Liver (tissue), 3 donors: ENCODE results near the gene SCNN1B.

Source experiments
- CTCF ChIP-seq: fragments of 150-350 bp; IDR thresholded peaks from 2 replicates; pipeline ENCODE4 v1.5.1; 2017; ENCODE audit warnings: improper control_type of control experiment, low read depth, low read length; ENCODE audit not compliant: missing input control
- EGR1 ChIP-seq, 2 donors: IDR thresholded peaks; 2 replicates each; pipeline ENCODE4 v1.6.1; 2016 to 2018; ENCODE audit warnings: antibody characterized with exemption in 2 of 2, low read depth in 2 of 2
- FOXA2 ChIP-seq: IDR thresholded peaks from 2 replicates; pipeline ENCODE4 v1.6.1; 2016; ENCODE audit warnings: antibody characterized with exemption
- GABPA ChIP-seq, 2 donors: IDR thresholded peaks in 1 of 2; conservative IDR thresholded peaks in 1 of 2; 2 replicates each; pipeline ENCODE4 v1.6.1; 2016; ENCODE audit warnings: antibody characterized with exemption in 2 of 2, mild to moderate bottlenecking in 1 of 2, moderate library complexity in 1 of 2
- HNF4A ChIP-seq, 2 donors: conservative IDR thresholded peaks; 2 replicates each; pipeline ENCODE4 v1.6.1; 2016; ENCODE audit warnings: antibody characterized with exemption in 2 of 2, mild to moderate bottlenecking in 2 of 2
- MAX ChIP-seq: IDR thresholded peaks from 2 replicates; pipeline ENCODE4 v1.6.1; 2016; ENCODE audit warnings: antibody characterized with exemption
- RAD21 ChIP-seq, 2 donors: IDR thresholded peaks; 2 replicates each; pipeline ENCODE4 v1.6.1; 2016; ENCODE audit warnings: antibody characterized with exemption in 2 of 2, mild to moderate bottlenecking in 2 of 2
- REST ChIP-seq: IDR thresholded peaks from 2 replicates; pipeline ENCODE4 v1.6.1; 2016; ENCODE audit warnings: antibody characterized with exemption, mild to moderate bottlenecking
- RXRA ChIP-seq, 2 donors: IDR thresholded peaks; 2 replicates each; pipeline ENCODE4 v1.6.1; 2017 to 2018; ENCODE audit warnings: antibody characterized with exemption in 2 of 2, mild to moderate bottlenecking in 1 of 2
- SP1 ChIP-seq: IDR thresholded peaks from 2 replicates; pipeline ENCODE4 v1.6.1; 2018; ENCODE audit warnings: antibody characterized with exemption, mild to moderate bottlenecking
- TAF1 ChIP-seq: conservative IDR thresholded peaks from 2 replicates; pipeline ENCODE4 v1.6.1; 2016; ENCODE audit warnings: antibody characterized with exemption, mild to moderate bottlenecking
- YY1 ChIP-seq: IDR thresholded peaks from 2 replicates; pipeline ENCODE4 v1.6.1; 2016; ENCODE audit warnings: antibody characterized with exemption, mild to moderate bottlenecking
- ZBTB33 ChIP-seq: IDR thresholded peaks from 2 replicates; pipeline ENCODE4 v1.6.1; 2016; ENCODE audit warnings: antibody characterized with exemption
- TF ChIP-seq, protein P1 (sequence below): IDR thresholded peaks from 2 replicates; pipeline ENCODE4 v1.6.1; 2016; ENCODE audit warnings: antibody characterized with exemption
- donor health status: healthy.
- donor health status: healthy.

- TF ChIP-seq GABPA (IDR thresholded peaks at IDR 0.05 in 1 of 2, conservative IDR thresholded peaks at IDR 0.05 in 1 of 2) (no peak), CTCF (no peak), RAD21 (IDR thresholded peaks at IDR 0.05) (no peak), TAF1 (no peak), ZBTB33 (no peak), REST (no peak), YY1 (no peak), MAX (no peak), RXRA (IDR thresholded peaks at IDR 0.05) (no peak), SP1 (no peak), HNF4A (conservative IDR thresholded peaks at IDR 0.05) (no peak), EGR1 (IDR thresholded peaks at IDR 0.05; ENCODE audit: low read depth in 2 of 2) (no peak), FOXA2 (no peak)
- TF ChIP-seq, protein P1, sequence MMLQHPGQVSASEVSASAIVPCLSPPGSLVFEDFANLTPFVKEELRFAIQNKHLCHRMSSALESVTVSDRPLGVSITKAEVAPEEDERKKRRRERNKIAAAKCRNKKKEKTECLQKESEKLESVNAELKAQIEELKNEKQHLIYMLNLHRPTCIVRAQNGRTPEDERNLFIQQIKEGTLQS: no peak
Observed at GRCh38 chr16:23269248-23269953, 32.7 kb upstream of the SCNN1B start.
